Measurements from ENCODE around the gene ARHGAP20. TPM values are rescaled to one million over a fixed set of nuclear protein-coding genes. Genes with fewer than 3 reads are reported as not detected.

Gene ARHGAP20
- total RNA-seq, 2 experiments from 2014 or later = 0.08 TPM; not detected in 1

GRCh38 chr11:110530900-110531741 is 181.1 kb downstream of the ARHGAP20 start:
- ChIA-PET CTCF (no interaction called here), POLR2A (no interaction called here)
- Mint-ChIP-seq H3K4me3 (no peak overlapping the region), H3K36me3 (ENCODE audit: low read depth) (peaks cover 12% of the 10 kb centered on the region), H3K27ac (no peak overlapping the region), H3K27me3 (ENCODE audit: low read depth) (no peaks in the 10 kb centered on the region), H3K4me1 (ENCODE audit: low read depth) (peaks cover 15% of the 10 kb centered on the region), H3K9me3 (ENCODE audit: insufficient read depth) (peaks cover 17% of the 10 kb centered on the region)
- no peak for ATAC-seq
- DNase-seq = no peak

GRCh38 chr11:110529043-110529442 is 183.2 kb downstream of the ARHGAP20 start:
- Mint-ChIP-seq H3K4me1 (ENCODE audit: low read depth) (peaks cover 22% of the 10 kb centered on the region), H3K27ac (no peak overlapping the region), H3K9me3 (ENCODE audit: insufficient read depth) (peaks cover 17% of the 10 kb centered on the region), H3K27me3 (ENCODE audit: low read depth) (no peaks in the 10 kb centered on the region), H3K4me3 (no peak overlapping the region), H3K36me3 (ENCODE audit: low read depth) (peaks cover 12% of the 10 kb centered on the region)
- CTCF ChIA-PET = no interaction called here
- POLR2A ChIA-PET = no interaction called here
- no peak for ATAC-seq
- DNase-seq = no peak

- H3K27me3 Mint-ChIP-seq (ENCODE audit: low read depth) = no peaks in the 10 kb centered on the region
- peaks cover 31% of the 10 kb centered on the region for H3K9me3 Mint-ChIP-seq (ENCODE audit: insufficient read depth)
- H3K27ac Mint-ChIP-seq = no peak overlapping the region
- peaks cover 17% of the 10 kb centered on the region for H3K36me3 Mint-ChIP-seq (ENCODE audit: low read depth)
- no peak for DNase-seq
- peaks cover 32% of the 10 kb centered on the region for H3K4me1 Mint-ChIP-seq (ENCODE audit: low read depth)
- ChIA-PET POLR2A (interaction anchor here (0.5 kb wide), 1 partner anchor 55 kb away, joined by 3 read pairs; no protein-coding TSS in a partner anchor), CTCF (no interaction called here)
- no peak for ATAC-seq
- H3K4me3 Mint-ChIP-seq = no peak overlapping the region
These were observed 185.1 kb downstream of the ARHGAP20 start for GRCh38 chr11:110527146-110527545.
